HG02973 (cell line): ENCODE measurements around the gene OR10A2.
A peak's percentile ranks its signal among the peaks of the same experiment; 100 is the strongest.
"Not testable (repeated sequence)": the region's sequence is repeated elsewhere in the genome, so short reads cannot be mapped to it uniquely, and the experiment has no call there.

ENCODE experiments used
- ATAC-seq: cut with Tn5 transposase; IDR thresholded peaks from one replicate; pipeline ENCODE4 v1.9.1; 2021; ENCODE audit warnings: moderate library complexity; ENCODE audit not compliant: unreplicated experiment

Gene OR10A2

DNA sequence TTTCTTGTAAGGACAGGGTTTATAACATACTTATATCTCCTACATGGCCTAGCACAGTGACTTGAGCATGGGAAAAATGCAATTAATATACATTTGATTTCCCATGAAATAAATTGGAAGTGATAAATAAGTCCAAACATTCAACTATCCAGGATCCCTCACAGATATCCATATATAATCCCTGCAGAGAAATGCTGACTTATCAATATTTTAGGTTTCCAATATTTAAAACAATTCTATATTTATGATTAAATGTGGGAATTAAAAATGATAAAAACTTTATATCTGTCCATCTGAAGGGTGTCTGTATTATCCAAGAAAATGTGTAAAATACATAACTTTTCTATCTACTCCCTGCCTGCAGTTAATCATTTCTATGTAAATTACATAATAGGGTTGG is 19.9 kb downstream of the OR10A2 start:
- no peak for ATAC-seq

DNA sequence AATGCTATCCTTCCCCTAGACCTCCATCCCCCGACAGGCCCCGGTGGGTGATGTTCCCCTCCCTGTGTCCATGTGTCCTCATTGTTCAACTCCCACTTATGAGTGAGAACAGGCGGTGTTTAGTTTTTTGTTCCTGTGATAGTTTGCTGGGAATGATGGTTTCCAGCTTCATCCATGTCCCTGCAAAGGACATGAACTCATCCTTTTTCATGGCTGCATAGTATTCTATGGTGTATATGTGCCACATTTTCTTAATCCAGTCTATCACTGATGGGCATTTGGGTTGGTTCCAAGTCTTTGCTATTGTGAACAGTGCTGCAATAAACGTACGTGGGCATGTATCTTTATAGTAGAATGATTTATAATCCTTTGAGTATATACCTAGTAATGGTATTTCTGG is 24.9 kb downstream of the OR10A2 start:
- ATAC-seq = not testable (repeated sequence)

DNA sequence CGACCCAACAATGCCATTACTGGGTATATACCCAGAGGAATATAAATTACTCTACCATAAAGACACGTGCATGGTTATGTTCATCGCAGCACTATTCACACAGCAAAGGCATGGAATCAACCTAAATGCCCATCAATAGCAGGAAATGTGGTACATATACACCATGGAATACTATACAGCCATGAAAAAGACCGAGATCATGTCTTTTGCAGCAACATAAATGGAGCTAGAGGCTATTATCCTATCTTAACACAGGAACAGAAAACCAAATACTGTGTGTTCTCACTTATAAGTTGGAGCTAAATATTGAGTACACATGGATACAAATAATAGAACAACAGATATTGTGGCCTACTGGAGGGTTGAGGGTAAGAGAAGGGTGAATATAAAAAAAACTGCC is 26.0 kb downstream of the OR10A2 start:
- no peak for ATAC-seq

DNA sequence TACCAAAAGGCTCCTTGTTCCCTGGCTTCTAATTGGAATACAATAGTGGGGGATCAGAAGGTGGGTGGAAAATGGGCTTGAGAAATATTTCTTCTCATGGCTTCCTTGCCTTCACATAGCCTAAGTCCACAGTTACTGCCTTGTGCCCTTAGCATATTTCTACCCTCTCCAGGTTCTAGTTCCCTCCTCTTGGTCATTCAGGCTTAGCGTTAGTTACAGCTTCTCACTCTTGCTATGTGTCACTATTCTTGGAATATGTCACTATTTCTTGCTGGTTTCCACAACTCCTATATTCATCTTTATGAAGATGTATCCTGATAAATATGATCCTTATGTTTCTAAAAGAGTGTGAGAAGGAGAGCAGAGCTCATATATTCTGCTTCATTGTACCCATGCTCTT is 27.0 kb downstream of the OR10A2 start:
- no peak for ATAC-seq

DNA sequence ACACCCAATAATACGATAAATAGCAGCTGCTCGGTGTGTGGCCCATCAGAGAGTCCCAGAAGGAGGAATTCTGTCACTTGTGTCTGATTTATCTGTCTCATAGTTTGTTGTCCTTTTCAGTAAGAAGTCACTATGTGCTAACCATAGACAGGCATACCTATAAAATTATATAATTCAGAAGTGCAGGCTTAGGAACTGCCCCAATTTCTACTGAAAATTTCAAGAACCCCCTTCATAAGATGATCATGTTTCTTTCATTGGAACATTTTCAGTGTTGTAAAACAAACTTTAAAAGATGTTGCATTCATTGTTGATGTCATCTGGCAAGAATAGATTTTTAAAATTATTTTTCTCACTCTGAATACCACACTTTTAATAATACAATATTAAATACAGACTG is 29.5 kb downstream of the OR10A2 start, which contains the start of gene OR2D2:
Gene OR2D2 (minus strand): TSS at position 101 of the 400 bp plus-strand sequence. CDS start 0 bp downstream, at position 101.
- ATAC-seq = no peak

DNA sequence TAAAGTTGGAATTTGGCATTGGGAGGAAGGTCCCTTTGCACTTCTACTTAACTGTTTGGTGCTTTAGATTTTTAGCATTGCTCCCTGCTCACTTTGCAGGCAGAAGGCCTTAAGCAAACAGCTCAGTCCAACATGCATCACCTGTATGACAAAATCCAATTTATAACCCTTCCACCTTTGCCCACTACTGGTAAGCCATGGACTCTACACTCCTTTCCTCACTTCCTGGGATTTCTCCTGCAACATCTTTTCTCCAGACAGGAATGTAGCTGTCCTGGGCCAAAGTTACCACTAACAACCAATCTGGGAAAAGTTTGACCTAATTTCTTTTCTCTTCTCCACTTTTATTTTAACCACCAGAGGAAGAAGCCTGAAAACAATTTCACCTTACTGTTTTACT is 31.2 kb downstream of the OR10A2 start:
- ATAC-seq = no peak

DNA sequence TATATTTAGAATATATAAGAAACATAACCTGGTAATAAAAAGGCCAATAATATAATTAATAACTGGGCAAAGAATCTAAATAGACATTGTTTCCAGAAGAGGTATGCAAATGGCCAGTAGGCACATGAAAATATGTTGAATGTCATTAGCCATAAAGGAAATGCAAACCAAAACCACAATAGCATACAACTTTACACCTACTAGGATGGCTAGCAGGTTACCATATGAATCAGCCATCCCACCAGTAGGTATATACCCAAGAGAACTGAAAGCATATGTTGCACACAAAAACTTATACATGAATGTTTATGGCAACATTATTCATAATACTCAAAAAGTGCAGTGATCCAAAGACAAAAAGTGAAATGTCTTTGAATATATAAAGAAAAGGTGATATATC is 32.2 kb downstream of the OR10A2 start:
- ATAC-seq = peak; percentile 95

DNA sequence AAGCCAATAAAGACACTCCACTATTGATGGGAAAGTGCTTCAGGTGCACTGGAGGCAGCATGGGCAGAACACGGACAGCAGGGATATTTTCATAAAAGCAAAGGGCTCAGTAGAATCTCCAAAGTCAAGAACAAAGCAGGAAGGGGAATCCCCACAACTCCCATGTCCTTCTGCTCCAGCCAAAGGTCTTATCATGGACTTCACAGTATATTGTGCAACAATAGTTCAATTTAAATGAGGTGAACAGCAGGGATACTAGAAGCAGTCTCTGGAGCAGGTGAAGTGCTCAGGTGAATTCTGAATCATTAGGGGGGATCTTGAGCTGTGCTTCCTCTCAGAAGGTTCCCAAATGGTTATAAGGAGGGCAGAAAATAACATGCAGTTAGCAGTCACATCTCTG is 36.1 kb downstream of the OR10A2 start:
- no peak for ATAC-seq

DNA sequence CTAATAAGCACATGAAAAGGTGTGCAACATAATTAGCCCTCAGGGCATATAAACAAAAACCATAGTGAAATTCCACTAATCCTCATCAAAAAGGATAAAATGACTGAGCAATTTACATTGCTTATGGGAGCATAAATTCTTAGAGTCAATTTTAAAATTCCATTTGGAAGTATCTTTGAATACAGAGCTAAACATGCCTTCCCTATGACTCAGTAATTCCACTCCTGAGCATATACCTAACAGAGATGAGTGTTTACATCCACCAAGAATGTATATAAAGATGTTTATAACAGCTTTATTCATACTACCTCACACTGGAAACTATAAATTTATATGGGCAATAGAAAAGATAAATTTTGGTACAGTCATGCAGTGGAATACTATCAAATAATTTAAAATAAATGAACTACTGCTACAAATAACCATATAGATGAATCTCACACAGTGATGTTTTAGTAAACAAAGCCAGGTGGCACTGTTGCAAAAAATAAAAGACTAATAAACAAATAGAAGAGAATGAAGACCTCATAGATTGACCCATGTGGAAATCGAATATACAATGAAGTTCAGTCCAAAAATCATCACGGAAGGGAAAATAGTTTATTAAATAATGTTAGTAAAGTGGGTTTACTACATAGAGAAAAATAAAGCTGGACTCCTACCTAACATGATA is 37.6 kb downstream of the OR10A2 start:
- no peak for ATAC-seq

DNA sequence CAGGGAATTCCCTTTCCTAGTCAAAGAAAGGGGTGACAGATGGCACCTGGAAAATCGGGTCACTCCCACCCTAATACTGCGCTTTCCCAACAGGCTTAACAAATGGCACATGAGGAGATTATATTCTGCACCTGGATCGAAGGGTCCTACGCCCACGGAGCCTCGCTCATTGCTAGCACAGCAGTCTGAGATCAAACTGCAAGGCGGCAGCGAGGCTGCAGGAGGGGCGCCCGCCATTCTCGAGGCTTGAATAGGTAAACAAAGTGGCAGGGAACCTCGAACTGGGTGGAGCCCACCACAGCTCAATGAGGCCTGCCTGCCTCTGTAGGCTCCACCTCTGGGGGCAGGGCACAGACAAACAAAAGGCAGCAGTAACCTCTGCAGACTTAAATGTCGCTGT is 41.9 kb downstream of the OR10A2 start:
- ATAC-seq = not testable (repeated sequence)

DNA sequence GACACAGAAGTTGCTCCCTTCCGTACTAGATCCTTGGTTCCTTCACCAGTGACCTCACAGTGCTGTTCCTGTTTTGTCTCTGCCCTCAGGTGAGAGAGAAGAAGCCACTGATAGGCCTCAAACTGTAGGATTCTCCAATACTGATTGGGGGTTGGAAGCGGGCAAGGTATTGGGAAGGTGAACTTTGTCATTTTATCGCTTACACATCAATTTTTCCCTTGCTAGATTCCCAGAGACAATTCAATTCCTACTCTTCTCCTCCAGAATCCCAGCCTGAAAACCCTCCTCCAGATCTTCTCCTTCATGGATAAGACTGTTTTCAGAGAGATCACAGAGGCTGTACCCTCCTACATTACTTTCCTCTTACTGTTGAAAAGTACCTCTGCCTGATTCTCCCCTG is 48.5 kb downstream of the OR10A2 start:
- ATAC-seq = no peak

DNA sequence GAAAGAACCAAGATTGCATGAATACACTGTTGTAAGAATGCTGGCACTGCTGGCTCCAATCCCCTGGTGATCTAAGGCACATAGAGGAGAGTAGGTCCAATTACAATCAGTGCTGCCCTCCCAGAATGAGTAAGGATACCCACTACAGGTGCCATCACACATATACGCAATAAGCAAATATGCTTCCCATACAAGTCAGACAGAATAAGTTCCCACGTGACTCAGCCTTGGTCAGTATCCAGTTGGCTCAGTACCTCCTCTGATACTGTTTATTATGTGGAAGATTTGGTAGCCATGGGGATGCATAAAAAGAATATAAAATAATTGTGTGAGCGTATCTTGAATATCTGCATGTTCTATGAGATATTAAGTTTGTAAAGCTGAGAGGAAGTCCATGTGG is 49.1 kb downstream of the OR10A2 start:
- ATAC-seq = no peak

DNA sequence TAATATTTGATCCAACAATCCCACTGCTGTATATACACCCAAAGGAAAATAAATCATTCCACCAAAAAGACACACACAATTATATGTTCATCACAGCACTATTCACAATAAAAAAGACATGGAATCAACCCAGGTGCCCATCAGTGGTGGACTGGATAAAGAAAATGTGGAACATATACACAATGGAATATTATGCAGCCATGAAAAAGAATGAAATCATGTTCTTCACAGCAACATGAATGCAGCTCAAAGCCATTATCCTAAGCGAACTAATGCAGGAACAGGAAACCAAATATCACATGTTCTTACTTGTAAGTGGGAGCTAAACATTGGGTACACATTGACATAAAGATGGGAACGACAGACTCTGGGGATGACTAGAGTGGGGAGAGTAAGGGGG is 56.8 kb downstream of the OR10A2 start:
- no peak for ATAC-seq

DNA sequence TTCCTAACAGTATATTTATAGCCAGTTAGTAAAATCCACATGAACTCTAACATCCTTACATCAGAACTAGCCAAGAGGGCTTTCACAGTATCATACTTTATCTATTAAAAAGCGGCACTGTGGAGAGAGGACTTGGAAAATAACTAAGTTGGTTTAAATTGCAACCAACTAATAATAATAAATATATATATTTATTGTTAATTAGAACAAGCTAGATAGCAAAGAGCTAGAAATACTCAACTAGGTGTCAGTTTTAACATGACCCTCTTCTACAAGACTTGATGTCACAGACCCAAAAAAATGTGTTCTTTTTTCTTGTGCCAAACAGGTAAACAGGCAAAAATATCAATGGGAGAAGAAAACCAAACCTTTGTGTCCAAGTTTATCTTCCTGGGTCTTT is 57.8 kb downstream of the OR10A2 start, which contains the start of gene OR2D3:
Gene OR2D3 (plus strand): TSS at position 301 of the 400 bp plus-strand sequence. CDS start 0 bp downstream, at position 301.
- ATAC-seq = no peak
